HG02759 (cell line): ENCODE results near the gene OR4N5.
A peak's percentile ranks its signal among the peaks of the same experiment; 100 is the strongest.
"Not testable (repeated sequence)": the region's sequence is repeated elsewhere in the genome, so short reads cannot be mapped to it uniquely, and the experiment has no call there.

Source experiments
- ATAC-seq: cut with Tn5 transposase; IDR thresholded peaks from one replicate; pipeline ENCODE4 v1.9.1; 2021; ENCODE audit warnings: mild to moderate bottlenecking, moderate library complexity; ENCODE audit not compliant: unreplicated experiment

OR4N5 gene, protein sequence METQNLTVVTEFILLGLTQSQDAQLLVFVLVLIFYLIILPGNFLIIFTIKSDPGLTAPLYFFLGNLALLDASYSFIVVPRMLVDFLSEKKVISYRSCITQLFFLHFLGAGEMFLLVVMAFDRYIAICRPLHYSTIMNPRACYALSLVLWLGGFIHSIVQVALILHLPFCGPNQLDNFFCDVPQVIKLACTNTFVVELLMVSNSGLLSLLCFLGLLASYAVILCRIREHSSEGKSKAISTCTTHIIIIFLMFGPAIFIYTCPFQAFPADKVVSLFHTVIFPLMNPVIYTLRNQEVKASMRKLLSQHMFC

DNA sequence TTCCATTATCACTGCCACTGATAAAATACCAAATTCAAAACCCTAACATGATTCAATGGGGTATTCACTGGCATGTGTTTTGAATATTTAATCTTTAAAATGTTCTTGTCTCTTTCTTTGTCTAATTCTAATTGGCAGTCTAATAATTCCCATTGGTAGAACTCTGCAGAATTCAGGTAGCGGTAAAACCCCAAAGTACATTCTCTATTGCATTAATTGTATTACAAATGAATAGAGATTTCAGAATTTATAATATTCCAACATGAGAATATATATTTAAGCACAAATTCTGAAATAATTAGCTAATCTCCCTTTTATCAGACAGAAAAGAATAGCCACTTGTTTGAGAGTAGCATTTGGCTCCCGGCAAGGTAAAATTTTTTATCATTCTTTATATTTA, at the start of gene OR4N5:
Gene OR4N5 (plus strand): TSS at position 301 of the 400 bp plus-strand sequence. CDS start 4,916 bp downstream, outside the sequence.
- ATAC-seq: no peak

DNA sequence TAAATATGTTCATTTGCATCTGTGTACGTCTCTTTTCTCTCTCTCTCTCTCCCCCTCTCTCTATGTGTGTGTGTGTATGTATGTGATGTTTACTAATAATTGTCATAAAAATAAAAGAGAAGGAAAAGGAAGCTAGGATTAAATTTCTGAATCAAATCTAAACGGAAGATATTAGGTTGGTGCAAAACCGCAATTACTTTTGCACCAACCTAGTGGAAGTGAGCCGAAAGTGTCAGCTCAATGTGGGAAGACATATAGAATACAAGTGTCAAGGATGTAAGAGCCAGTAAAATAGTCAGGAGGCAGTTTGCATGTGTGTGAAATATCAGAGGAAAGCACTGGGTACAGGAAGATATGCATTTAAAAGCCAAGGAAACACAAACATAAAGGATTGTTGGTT, 46.6 kb upstream of the OR4N5 start:
- ATAC-seq: no peak

DNA sequence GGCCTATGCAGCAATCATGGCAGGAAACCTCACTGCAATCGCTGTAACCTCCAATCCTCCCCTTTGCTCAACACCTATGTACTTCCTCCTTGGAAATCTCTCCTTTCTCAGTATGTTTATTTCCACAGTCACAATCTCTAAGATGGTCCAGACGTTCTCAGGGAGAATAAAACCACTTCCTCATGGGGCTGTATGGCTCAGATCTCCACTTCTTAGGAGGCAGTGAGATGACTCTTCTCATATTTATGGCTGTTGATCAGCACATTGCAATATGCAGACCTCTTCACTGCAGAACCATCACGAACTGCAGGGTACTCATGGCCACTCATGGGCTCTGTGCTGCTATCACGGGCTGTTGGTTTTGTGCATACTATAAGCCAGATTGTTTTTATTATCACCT, 45.2 kb upstream of the OR4N5 start:
- no peak for ATAC-seq

DNA sequence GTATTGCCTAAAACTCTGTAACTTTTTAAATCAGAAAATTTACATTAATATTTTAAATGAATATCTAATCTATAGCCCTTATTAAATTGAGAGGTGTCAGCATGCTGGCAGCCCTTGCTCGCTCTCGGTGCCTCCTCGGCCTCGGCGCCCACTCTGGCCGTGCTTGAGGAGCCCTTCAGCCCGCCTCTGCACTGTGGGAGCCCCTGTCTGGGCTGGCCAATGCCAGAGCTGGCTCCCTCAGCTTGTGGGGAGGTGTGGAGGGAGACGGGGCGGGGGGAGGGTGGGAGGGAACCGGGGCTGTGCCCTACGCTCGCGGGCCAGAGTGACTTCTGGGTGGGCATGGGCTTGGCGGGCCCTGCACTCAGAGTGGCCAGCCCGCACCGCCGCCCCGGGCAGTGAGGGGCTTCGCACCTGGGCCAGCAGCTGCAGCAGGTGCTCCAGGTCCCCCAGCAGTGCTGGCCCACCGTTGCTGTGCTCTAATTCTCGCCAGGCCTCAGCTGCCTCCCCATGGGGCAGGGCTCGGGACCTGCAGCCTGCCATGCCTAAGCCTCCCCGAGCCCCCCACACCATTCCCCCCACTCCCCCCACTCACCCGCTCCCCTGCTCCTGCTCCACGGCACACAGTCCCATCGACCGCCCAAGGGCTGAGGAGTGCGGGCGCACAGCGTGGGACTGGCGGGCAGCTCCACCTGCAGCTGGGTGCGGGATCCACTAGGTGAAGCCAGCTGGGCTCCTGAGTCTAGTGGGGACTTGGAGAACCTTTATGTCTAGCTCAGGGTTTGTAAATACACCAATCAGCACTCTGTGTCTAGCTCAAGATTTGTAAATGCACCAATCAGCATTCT, 39.5 kb upstream of the OR4N5 start:
- ATAC-seq: not testable (repeated sequence)

DNA sequence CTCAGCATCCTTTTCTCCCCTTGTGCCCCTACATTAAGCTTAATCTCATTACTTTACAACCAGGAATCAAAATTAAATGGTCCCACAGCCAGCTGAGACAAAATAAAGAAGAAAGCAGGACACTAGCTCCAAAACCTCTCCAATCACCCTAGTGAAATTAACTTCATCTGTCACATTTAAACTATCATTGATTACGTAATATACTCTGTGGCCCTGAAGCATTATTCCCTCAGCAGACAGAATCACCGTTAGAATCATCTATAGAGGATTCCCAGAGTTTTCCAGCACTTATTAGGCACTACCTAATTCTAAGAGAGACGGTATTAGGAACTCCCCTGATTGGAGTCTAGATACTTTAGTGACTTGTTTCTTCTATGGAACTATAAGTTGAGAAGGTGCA, 28.2 kb upstream of the OR4N5 start, which contains the start of gene OR4K17:
Gene OR4K17 (plus strand): TSS at position 302 of the 400 bp plus-strand sequence. CDS start 6,761 bp downstream, outside the sequence.
- no peak for ATAC-seq

DNA sequence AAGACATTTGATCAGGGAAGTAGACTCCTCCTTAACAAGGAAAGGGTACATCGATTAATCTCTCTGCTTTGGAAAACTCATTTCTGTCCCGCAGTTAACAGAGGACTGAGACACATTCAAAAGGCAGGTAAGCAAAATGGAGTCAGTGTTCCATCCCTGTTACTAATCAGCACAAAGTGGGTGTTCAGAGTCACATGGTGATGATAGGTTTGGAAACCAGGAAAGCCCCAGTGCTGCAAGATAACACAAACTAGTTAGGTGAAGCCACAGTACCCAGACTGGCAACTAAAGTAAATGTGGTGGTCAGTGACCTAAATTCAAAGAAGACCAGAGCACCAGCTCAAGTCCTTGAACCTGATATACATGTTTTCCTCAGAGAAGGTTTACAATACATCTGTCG, 26.3 kb upstream of the OR4N5 start:
- ATAC-seq: peak; percentile 48

DNA sequence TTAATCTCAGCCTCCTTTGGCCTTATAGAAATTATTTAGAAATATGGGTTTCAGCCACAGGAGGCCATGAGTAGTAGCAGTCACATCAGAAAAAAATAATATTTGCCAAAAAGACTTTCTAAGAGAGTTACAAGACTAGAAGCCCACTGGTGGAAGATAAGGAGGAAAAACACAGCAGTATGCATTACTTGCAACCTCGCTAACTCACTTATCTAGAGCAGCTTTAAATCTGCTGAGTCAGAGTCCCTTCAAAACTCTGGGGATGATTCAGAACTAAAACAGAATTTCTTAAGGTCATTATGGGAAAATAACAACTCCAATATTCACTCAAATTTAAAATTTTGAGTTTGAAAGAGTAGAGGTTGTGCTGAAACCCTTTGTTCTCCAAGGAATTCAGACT, 21.9 kb upstream of the OR4N5 start:
- no peak for ATAC-seq

DNA sequence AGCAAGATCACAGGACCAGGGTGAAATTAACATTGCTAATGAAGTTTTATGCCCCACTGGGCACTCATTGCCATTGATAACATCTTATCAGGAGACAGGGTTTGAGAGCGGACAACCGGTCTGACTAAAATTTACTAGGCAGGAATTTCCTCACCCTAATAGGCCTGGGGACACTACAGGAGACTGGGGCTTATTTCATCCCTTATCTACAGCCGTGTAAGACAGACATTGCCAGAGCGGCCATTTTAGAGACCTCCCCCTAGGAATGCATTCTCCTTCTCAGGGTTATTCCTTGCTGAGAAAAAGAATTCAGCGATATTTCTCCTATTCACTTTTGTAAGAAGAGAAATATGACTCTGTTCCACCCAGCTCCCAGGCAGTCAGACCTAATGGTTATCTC, 19.8 kb upstream of the OR4N5 start:
- ATAC-seq: no peak

DNA sequence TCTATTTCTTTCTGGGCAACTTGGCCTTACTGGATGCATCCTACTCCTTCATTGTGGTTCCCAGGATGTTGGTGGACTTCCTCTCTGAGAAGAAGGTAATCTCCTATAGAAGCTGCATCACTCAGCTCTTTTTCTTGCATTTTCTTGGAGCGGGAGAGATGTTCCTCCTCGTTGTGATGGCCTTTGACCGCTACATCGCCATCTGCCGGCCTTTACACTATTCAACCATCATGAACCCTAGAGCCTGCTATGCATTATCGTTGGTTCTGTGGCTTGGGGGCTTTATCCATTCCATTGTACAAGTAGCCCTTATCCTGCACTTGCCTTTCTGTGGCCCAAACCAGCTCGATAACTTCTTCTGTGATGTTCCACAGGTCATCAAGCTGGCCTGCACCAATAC, 5.3 kb downstream of the OR4N5 start:
- no peak for ATAC-seq

DNA sequence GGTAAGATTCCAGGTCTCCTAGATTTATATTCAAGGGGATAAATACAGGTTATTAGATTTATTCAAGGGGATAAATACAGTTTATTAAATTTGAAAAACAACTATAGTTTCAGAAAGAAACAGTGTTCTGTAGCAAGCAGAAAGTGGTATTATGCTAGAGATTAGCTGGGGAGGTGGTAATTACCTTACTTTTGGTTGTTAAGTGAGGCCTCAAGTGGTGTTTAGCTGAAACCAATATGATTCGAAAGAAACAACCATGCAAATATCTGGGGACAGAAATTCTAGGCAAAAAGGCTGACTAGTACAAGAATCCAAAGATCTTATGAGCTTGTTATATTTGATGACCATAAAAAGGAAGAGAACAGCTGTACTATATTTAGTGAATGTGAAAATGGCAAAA, 6.2 kb downstream of the OR4N5 start:
- ATAC-seq: no peak

DNA sequence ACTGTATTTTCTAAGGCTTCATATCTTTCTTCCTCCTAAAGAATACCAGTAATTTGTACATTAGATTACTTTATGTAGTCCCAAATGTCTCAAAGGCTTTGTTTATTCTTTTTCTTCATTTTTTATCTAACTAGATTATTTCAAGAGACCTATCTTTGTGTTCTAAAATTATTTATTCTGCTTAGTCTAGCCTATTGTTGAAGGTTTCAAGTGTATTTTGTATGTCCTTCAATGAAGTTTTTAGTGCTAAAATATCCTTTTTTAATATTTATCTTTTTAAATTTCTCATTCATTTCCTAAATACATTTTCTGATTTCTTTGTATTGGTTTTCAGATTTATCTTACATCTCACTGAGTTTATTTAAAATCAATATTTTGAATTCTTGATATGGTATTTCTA, 25.8 kb downstream of the OR4N5 start:
- no peak for ATAC-seq

DNA sequence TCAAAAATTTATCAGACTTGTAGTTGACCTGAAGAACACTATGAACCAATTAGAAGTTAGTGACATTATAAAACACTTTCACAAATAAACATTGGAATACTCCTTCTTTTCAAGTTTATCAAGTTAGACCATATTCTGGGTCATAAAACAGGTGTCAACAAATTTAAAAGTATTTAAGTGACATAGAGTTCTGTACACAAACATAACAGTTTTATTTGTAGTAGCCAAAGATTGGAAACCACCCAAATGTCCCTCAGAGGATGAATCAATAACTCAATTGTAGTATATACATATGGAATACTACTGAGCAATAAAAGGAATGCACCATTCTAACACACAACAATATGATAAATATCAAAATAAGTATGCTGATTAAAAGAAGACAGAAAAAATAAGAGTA, 28.5 kb downstream of the OR4N5 start:
- no peak for ATAC-seq

DNA sequence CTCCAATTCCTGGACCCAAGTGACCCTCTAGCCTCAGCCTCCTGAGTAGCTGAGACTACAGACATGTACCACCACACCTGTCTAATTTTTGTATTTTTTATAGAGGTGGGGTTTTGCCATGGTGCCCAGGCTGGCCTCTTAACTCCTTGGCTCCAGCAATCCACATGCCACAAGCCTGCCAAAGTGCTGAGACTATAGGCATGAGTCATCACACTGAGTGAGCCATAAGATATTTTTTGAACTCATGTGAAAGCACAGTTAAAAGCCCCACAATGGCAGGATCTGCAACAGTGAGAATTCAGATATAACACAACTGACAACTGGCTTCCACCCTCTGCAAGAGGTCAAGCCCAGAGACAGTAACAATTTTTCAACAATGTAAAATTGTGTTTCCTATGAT, 31.2 kb downstream of the OR4N5 start:
- ATAC-seq: not testable (repeated sequence)

DNA sequence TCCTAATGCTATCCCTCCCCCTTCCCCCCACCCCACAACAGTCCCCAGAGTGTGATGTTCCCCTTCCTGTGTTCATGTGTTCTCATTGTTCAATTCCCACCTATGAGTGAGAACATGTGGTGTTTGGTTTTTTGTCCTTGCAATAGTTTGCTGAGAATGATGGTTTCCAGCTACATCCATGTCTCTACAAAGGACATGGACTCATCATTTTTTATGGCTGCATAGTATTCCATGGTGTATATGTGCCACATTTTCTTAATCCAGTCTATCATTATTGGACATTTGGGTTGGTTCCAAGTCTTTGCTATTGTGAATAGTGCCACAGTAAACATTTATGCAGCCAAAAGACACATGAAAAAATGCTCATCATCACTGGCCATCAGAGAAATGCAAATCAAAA, 35.6 kb downstream of the OR4N5 start:
- ATAC-seq: not testable (repeated sequence)

DNA sequence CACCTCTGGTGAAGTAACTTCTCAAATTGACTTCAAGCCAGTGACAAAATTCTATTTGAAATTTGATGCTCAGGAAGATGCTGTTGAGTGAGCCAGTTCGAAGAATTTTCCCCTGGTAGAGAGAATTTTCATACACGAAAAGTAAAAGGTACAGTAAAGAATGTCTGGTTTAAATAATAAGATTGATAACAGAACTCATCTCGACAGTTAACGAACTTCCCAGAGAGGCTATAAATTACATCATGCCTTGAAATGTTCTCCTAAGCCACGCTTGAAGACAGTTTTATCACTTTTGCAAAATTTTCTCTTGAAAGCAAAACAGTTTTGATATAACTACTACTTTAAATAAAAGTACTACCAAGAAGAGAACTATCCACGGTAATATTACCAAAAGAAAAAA, 37.7 kb downstream of the OR4N5 start:
- no peak for ATAC-seq

DNA sequence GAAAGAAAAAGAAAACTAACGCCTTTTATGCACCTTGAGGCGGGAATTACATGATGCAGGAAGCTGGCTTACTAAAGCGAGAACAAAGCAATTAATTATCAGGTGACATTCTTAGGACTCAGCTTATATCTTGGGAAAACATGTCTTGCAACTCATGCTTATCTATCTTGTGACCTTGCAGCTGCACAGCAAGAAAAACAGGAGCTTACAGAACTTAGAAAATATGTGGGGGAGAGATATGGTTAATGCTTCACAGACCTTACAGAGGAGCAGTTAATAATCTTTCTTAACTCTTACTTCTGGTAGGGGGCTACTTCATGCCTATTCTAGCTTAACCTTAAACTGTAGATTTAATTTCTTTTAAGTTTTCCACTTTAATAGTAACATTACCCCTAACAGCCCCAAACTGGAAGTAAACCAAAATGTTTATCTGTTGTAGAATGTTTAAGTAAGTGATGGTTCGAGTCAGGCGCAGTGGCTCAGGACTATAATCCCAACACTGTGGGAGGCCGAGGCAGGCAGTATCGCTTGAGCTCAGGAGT, 38.9 kb downstream of the OR4N5 start:
- ATAC-seq: no peak

DNA sequence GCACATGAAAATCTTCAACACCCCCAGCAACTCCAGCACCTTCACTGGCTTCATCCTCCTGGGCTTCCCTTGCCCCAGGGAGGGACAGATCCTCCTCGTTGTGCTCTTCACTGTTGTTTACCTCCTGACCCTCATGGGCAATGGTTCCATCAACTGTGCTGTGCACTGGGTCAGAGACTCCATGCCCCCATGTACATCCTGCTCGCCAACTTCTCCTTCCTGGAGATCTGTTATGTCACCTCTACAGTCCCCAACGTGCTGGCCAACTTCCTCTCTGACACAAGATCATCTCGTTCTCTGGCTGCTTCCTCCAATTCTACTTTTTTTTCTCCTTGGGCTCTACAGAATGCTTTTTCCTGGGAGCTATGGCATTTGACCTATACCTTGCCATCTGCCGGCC, 40.6 kb downstream of the OR4N5 start:
- no peak for ATAC-seq

DNA sequence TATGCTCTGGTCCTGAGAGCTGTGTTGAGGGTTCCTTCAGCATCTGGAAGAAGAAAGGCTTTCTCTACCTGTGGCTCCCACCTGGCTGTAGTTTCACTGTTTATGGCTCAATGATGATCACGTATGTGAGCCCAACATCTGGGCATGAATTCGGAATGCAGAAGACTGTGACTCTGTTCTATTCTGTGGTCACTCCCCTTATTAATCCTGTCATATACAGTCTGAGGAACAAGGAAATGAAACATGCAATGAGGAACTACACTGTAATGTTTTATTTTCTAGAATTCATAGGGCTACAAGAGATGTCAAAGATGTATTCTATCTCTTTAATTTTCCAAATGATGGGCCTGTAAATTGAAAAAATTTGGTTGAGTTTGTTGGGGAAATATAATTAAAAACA, 41.3 kb downstream of the OR4N5 start:
- no peak for ATAC-seq

DNA sequence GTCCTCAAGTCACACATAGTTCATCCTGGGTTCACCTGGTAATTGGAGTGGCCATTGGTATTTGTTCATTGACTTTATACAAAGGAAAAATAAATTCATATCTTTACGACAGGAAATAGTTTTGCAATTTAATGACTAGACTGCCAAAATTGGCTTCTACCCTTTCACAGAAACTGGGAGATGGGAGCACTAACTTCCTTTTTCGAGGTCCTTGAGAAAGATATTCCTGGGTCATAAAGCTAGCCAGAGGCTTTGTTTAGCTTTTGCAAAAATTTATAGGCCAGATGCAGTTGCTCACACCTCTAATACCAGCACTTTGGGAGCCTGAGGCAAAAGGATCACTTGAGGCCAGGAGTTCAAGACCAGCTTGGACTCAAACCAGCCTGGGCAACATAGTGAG, 41.9 kb downstream of the OR4N5 start:
- no peak for ATAC-seq

DNA sequence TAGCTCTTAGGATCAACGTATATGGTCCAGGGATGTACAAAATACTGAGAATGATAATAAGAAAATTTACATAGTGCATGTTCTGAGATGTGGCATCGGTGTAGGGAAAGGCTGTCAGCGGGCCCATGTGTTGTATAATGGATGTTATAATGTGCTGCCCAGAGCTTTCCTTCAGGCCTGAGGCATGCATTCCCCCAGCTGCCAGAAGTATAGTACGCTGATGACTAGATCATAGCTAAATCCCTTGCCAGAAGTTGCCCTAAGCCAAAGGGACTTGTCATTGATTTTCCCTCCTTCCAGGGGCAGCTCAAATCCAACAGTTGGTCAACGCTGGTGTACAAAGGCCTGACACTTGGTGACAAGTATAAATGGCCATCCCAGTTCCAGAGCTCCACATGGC, 45.6 kb downstream of the OR4N5 start:
- no peak for ATAC-seq

DNA sequence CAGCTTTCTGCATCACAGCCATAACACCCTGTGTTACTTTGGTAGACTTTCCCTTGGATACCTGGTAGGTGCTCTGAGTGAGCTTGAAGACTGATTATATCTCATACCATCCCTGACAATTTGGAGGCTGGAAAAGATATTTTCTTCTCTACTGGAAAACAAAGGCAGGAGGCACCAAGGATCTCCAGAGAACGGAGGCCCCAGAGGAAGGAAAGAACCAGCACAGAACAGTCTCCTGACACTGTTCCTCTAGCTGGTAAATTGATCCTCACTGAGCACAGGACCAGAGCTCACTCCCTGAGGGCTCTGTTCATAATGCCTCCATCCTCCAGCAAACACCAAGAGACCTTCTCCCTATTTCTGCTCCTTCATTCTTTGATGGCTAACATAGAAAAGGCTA, 52.0 kb downstream of the OR4N5 start, which contains the start of gene OR11G2:
Gene OR11G2 (plus strand): TSS at position 301 of the 400 bp plus-strand sequence. CDS start 6,542 bp downstream, outside the sequence.
- ATAC-seq: no peak

DNA sequence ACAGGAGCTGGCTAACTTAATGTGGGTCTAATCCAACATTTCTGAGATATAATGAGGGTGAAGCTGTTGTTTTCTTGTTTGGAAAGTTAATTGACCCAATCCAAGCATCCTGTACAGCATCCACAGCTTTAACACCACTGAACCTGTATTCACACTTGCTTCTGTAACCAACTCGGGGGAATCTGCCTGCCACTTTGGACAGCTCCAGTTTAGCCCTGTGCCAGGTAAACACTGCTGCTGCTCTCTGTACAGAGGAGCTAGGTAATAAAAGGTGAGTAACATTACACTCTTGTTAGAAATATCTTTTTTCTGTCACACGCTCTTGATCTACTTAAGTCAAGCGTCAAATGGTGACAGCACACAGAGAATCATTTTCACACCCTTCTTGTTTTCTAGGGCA, 52.8 kb downstream of the OR4N5 start:
- no peak for ATAC-seq
